Bone marrow (tissue), 2 donors: ENCODE results near the gene USP21.

ENCODE experiments used
- DNase-seq, 2 donors: peaks; one replicate each; lab custom pipeline; 2025; lab: John Stamatoyannopoulos, UW

Gene USP21

GRCh38 chr1:161171696-161172095 lies 12.4 kb downstream of the USP21 start:
- no peak for DNase-seq

- no peak for DNase-seq
Observed at GRCh38 chr1:161172349-161172748, 13.0 kb downstream of the USP21 start.

- no peak for DNase-seq
Observed at GRCh38 chr1:161172776-161173376, 13.6 kb downstream of the USP21 start.

- DNase-seq = no peak
Observed at GRCh38 chr1:161173711-161174110, 14.4 kb downstream of the USP21 start.

GRCh38 chr1:161174911-161175310 lies 15.6 kb downstream of the USP21 start:
- DNase-seq = no peak

GRCh38 chr1:161175771-161176453 lies 16.6 kb downstream of the USP21 start:
- no peak for DNase-seq

- DNase-seq = no peak
Observed at GRCh38 chr1:161176468-161177111, 17.3 kb downstream of the USP21 start.

GRCh38 chr1:161177112-161177935 lies 18.0 kb downstream of the USP21 start, which contains the start of gene B4GALT3:
Gene B4GALT3 (minus strand): TSS chr1:161177507. CDS start chr1:161176060, 1,447 bp downstream.
- DNase-seq = peak; percentile 68 to 88

GRCh38 chr1:161177936-161178244 lies 18.6 kb downstream of the USP21 start:
- DNase-seq = no peak

GRCh38 chr1:161179698-161180097 lies 20.4 kb downstream of the USP21 start:
- no peak for DNase-seq

- DNase-seq = peak in 1 of 2 donors; percentile 35
Observed at GRCh38 chr1:161180639-161181038, 21.3 kb downstream of the USP21 start.

- DNase-seq = peak in 1 of 2 donors; percentile 75
Observed at GRCh38 chr1:161182214-161182613, 22.9 kb downstream of the USP21 start.

GRCh38 chr1:161185282-161185682 lies 26.0 kb downstream of the USP21 start:
- DNase-seq = peak; percentile 23 to 99

GRCh38 chr1:161185732-161186311 lies 26.5 kb downstream of the USP21 start:
- peak; percentile 15 to 47 for DNase-seq

- DNase-seq = no peak
Observed at GRCh38 chr1:161187311-161187710, 28.0 kb downstream of the USP21 start.

- no peak for DNase-seq
Observed at GRCh38 chr1:161188381-161188780, 29.1 kb downstream of the USP21 start.

GRCh38 chr1:161189036-161189435 lies 29.7 kb downstream of the USP21 start:
- no peak for DNase-seq

GRCh38 chr1:161190962-161191521 lies 31.7 kb downstream of the USP21 start:
- DNase-seq = no peak

GRCh38 chr1:161191971-161192370 lies 32.7 kb downstream of the USP21 start:
- DNase-seq = no peak

GRCh38 chr1:161192476-161193465 lies 33.5 kb downstream of the USP21 start:
- peak; percentile 22 to 77 for DNase-seq
